Right lobe of liver (tissue), 6 donors: ENCODE data around the gene CDH13. TPM values are rescaled to one million over a fixed set of nuclear protein-coding genes. Genes with fewer than 3 reads are reported as not detected.

Experiments
- ATAC-seq, 4 donors: fragments of 200-7000 bp; cut with Tn5 transposase; one replicate each; pipeline ENCODE4 v1.9.1; 2020; ENCODE audit warnings: mild to moderate bottlenecking in 4 of 4, moderate library complexity in 4 of 4
- DNase-seq, 3 donors: peaks; one replicate each; pipeline ENCODE4 v3.0.0-alpha.2; 2020
- H3K27ac ChIP-seq, 3 donors: fragments of 200-600 bp; one replicate each; pipeline ENCODE4 v1.8.0; 2022
- H3K27me3 ChIP-seq, 2 donors: fragments of 200-600 bp; one replicate each; pipeline ENCODE4 v1.8.0; 2022
- H3K36me3 ChIP-seq, 4 donors: fragments of 200-600 bp; sonication (generic) in 1 of 4; one replicate each; pipeline versions ENCODE4 v1.5.1 to v1.8.0; 2017 to 2022; ENCODE audit warnings: control low read depth in 1 of 4
- H3K4me1 ChIP-seq, 4 donors: fragments of 200-600 bp; sonication (generic) in 1 of 4; one replicate each; pipeline versions ENCODE4 v1.5.1 to v1.8.0; 2017 to 2022; ENCODE audit warnings: control low read depth in 1 of 4
- H3K4me3 ChIP-seq, 3 donors: fragments of 200-600 bp; one replicate each; pipeline ENCODE4 v1.8.0; 2022
- H3K9me3 ChIP-seq, 4 donors: fragments of 200-600 bp; sonication (generic) in 1 of 4; one replicate each; pipeline versions ENCODE4 v1.5.1 to v1.8.0; 2017 to 2022; ENCODE audit warnings: control low read depth in 1 of 4
- POLR2A ChIP-seq: fragments of 450-650 bp; IDR thresholded peaks from one replicate; pipeline ENCODE4 v1.6.1; 2017; ENCODE audit warnings: antibody characterized with exemption, mild to moderate bottlenecking
- WGBS: methylation state at CpG from one replicate; pipeline ENCODE4 v1.1.6; 2018; ENCODE audit warnings: low coverage, low lambda C conversion rate; ENCODE audit not compliant: insufficient coverage; ENCODE audit errors: missing lambda C conversion rate; 5-methylcytosine and 5-hydroxymethylcytosine counted together
- intact Hi-C, 2 donors: fragments of 100-400 bp; cut with DNase I; formaldehyde crosslinking; loops; one replicate each; pipeline versions ENCODE4 v1.11.2 to v1.14.1; 2022
- total RNA-seq, 6 experiments: library from RNA; depleted of rRNA in 2 of 6; stranded (reverse); fragments of >200 nt in 2 of 6; fragmentation: NEBNext Ultra II Directional in 3 of 6; extraction: Animal tissue kit (Norgen Biotek cat#: 25700) in 3 of 6; gene quantifications; one replicate each; pipeline versions ENCODE4 v1.1.0 to v1.2.4, GENCODE V29; 2016 to 2023
- TF ChIP-seq, protein P1 (sequence below), 4 donors: fragments of 200-600 bp in 3 of 4; fragments of 450-650 bp in 1 of 4; IDR thresholded peaks; one replicate each; pipeline versions ENCODE4 v1.5.1 to v1.8.0; 2016 to 2022; ENCODE audit warnings: antibody characterized with exemption in 4 of 4, mild to moderate bottlenecking in 2 of 4
- donor health status: DM: no; HTN: yes; CAD: no.
- donor health status: DM: no; HTN: no; CAD: no.
- donor health status: DM: no; HTN: no; CAD: no.
- donor health status: DM: no; HTN: yes; CAD: no.
- donor health status: DM: no; HTN: yes; CAD: no.

CDH13 gene
- total RNA-seq, 6 experiments from 2014 or later, result 0.13 to 4.6 (median 0.49) TPM

DNA sequence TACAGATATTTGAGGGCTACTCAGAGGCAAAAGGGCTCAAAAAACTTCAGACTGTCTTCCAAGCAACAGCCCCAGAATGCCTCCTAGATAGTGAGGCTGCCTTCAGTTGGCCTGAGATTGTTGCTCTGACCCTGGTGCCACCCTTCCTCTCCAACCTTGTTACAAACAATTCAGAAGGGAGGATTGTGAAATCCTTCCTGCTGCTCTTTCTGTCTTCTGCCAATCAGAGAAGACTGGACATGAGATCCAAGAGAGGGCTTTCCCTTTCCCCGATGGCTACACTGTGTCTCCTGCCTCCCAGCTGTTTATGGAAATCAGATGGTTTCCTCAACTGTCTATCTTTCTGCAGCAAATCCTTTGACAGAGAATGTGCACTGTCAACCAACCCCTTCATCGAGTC lies 419.9 kb downstream of the CDH13 start:
- H3K9me3 ChIP-seq, result no peaks in the 10 kb centered on the region
- H3K4me3 ChIP-seq, result no peak overlapping the region
- TF ChIP-seq, protein P1, sequence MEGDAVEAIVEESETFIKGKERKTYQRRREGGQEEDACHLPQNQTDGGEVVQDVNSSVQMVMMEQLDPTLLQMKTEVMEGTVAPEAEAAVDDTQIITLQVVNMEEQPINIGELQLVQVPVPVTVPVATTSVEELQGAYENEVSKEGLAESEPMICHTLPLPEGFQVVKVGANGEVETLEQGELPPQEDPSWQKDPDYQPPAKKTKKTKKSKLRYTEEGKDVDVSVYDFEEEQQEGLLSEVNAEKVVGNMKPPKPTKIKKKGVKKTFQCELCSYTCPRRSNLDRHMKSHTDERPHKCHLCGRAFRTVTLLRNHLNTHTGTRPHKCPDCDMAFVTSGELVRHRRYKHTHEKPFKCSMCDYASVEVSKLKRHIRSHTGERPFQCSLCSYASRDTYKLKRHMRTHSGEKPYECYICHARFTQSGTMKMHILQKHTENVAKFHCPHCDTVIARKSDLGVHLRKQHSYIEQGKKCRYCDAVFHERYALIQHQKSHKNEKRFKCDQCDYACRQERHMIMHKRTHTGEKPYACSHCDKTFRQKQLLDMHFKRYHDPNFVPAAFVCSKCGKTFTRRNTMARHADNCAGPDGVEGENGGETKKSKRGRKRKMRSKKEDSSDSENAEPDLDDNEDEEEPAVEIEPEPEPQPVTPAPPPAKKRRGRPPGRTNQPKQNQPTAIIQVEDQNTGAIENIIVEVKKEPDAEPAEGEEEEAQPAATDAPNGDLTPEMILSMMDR (IDR thresholded peaks at IDR 0.05), result no peak
- no peak for TF ChIP-seq POLR2A
- no peak for DNase-seq
- no peaks in the 10 kb centered on the region for H3K27me3 ChIP-seq
- WGBS, result 34% methylated on average over 2 of the region's 2 CpGs
- peaks cover 0 to 6% (median 0%) of the 10 kb centered on the region in 4 donors for H3K4me1 ChIP-seq
- intact Hi-C loops, result no loop called here
- no peak overlapping the region for H3K27ac ChIP-seq
- ATAC-seq, result peak in 3 of 4 donors; percentile 10 to 54 (median 35)
- no peaks in the 10 kb centered on the region for H3K36me3 ChIP-seq

DNA sequence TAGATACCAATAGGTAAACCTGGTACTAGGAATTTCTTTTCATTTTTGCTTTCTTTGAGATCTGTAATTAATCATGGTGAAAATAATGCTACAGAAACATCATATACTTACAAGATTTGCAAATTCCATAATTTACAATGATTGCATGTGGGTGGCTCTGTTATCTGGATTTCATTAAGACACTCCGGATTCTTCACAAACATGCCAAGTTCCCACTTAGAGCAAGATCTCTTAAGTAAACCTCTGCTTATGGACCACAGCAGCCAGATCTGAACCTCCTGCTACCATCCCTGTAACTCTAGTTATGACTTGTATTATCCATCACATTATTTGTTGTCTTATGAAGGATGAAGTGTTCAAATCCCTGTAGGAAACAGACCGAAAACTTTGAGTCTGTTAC lies 424.7 kb downstream of the CDH13 start:
- Histone ChIP-seq H3K27ac (no peak overlapping the region), H3K27me3 (peaks cover 0 to 4% of the 10 kb centered on the region in 2 donors), H3K4me3 (no peak overlapping the region), H3K36me3 (no peaks in the 10 kb centered on the region), H3K9me3 (no peaks in the 10 kb centered on the region), H3K4me1 (no peaks in the 10 kb centered on the region)
- ATAC-seq, result no peak
- no peak for DNase-seq
- TF ChIP-seq, protein P1 (IDR thresholded peaks at IDR 0.05), result no peak
- TF ChIP-seq POLR2A, result no peak
- intact Hi-C loops, result no loop called here
- 66% methylated on average over 2 of the region's 2 CpGs for WGBS

DNA sequence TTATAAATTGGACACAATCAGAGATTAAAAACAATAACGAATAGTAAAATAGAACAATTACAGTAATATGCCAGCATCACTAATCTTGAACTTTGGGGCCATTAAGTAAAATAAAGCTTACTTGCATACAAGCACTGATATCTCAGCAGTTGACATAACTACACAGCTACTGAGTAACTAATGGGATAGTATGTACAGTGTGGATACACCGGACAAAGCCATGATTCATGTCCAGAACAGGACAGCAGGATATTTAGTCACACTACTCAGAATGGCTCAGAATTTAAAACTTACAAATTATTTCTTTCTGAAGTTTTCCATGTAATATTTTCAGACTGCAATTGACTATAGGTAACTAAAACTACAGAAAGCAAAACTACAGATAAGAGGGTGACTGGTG lies 427.5 kb downstream of the CDH13 start:
- no peaks in the 10 kb centered on the region for H3K9me3 ChIP-seq
- no peak overlapping the region for H3K27ac ChIP-seq
- no peaks in the 10 kb centered on the region for H3K36me3 ChIP-seq
- intact Hi-C loops, result no loop called here
- DNase-seq, result no peak
- 55% methylated on average over 2 of the region's 2 CpGs for WGBS
- TF ChIP-seq, protein P1 (IDR thresholded peaks at IDR 0.05), result no peak
- no peak for TF ChIP-seq POLR2A
- peaks cover 0 to 4% of the 10 kb centered on the region in 2 donors for H3K27me3 ChIP-seq
- H3K4me3 ChIP-seq, result no peak overlapping the region
- no peaks in the 10 kb centered on the region for H3K4me1 ChIP-seq
- no peak for ATAC-seq

DNA sequence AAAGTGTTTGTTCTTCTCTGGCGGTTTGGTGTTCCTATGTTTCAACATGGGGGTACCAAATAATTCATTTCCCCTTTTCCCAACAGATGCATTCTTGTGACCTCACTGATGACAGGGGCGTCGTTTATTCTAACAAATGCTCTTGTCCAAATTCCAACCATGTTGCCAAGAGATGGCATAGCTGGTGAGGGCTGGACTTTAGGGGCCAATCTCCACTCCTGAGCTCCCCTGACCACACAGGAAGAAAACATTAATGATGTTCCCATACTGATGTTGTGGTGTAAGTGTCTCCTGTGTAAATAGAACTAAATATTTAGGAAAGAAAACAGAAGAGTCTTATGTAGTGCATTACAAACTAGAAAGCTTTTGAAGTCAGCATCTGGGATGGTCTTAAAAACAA lies 431.6 kb downstream of the CDH13 start:
- H3K4me3 ChIP-seq, result no peak overlapping the region
- peaks cover 0 to 4% of the 10 kb centered on the region in 2 donors for H3K27me3 ChIP-seq
- TF ChIP-seq, protein P1 (IDR thresholded peaks at IDR 0.05), result no peak
- no peak for TF ChIP-seq POLR2A
- intact Hi-C loops, result no loop called here
- H3K9me3 ChIP-seq, result no peaks in the 10 kb centered on the region
- no peak for ATAC-seq
- no peak overlapping the region for H3K27ac ChIP-seq
- 40% methylated on average over 3 of the region's 3 CpGs for WGBS
- no peaks in the 10 kb centered on the region for H3K4me1 ChIP-seq
- no peaks in the 10 kb centered on the region for H3K36me3 ChIP-seq
- no peak for DNase-seq

DNA sequence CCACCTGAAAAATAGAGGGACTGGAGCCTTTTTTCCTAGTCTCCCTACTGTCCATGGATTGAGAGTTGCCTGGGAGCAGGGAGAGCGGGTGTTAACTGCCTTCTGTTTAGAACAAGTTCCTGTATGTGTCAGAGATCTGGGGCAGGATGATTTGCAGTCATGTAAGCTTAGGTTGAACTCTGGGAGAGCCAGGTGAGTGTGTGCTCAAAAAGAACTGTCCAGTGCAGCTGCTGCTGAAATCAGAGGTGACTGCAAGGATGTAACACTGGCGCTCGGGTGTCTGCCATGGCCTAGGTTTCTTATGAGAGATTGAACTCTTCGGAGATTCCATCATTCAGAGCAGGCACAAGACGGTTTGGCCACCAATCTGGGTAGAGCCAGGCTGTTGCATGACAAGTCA lies 432.5 kb downstream of the CDH13 start:
- Histone ChIP-seq H3K36me3 (no peaks in the 10 kb centered on the region), H3K9me3 (no peaks in the 10 kb centered on the region), H3K4me3 (no peak overlapping the region), H3K27me3 (peaks cover 0 to 1% of the 10 kb centered on the region in 2 donors), H3K4me1 (no peaks in the 10 kb centered on the region), H3K27ac (no peak overlapping the region)
- no peak for DNase-seq
- ATAC-seq, result no peak
- TF ChIP-seq POLR2A, result no peak
- TF ChIP-seq, protein P1 (IDR thresholded peaks at IDR 0.05), result no peak
- WGBS, result 54% methylated on average over 2 of the region's 5 CpGs
- intact Hi-C loops, result no loop called here
